ENCODE results near the gene KRTAP12-4.
"Not testable (repeated sequence)": the region's sequence is repeated elsewhere in the genome, so short reads cannot be mapped to it uniquely, and the experiment has no call there.

KRTAP12-4 gene

DNA sequence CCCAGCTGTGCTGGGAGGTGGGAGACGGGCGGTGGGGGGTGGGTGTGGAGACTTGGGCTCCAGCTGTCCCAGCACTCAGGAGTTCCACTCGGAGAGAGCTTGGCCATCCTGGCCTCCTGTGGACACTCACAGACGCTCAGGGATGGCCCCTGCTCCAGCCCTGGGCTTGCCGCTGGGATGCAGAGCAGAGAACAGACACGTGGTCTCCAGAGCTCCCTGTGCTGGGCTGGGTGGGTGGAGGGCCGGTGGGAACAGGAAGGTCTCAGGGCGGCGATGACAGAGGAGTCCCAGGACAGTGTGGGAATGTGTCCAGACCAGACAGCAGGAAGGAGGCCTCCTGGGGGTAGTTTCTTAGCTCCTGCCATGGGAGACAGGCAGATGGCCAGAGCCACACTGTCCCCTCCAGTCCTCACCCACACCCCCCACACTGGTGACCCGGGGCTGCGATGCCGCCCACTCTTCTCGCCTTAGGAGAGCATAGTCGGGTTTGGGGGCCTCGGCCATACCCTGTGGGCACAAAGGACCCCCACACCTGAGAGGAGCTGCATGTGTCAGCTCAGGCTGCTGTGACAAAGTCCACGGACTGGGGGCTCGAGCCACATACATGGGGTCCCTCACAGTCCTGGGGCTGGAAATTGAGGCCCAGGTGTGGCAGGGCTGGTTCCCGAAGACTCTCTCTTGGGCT is 25.6 kb downstream of the KRTAP12-4 start:
- DNase-seq: no peak

DNA sequence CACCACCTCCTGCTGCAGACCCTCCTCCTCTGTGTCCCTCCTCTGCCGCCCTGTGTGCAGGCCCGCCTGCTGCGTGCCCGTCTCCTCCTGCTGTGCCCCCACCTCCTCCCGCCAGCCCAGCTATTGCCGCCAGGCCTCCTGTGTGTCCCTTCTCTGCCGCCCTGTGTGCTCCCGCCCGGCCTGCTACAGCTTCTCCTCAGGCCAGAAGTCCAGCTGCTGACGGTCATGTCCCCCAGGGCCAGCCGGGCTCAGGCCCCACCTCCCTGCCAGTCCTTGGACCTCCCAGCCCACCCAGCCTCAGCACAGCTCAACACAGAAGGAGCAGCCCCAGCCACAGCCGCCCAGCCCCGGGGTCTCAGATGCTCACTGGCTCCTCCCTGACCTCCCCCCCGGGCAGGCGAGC is 26.6 kb downstream of the KRTAP12-4 start:
- not testable (repeated sequence) for DNase-seq

DNA sequence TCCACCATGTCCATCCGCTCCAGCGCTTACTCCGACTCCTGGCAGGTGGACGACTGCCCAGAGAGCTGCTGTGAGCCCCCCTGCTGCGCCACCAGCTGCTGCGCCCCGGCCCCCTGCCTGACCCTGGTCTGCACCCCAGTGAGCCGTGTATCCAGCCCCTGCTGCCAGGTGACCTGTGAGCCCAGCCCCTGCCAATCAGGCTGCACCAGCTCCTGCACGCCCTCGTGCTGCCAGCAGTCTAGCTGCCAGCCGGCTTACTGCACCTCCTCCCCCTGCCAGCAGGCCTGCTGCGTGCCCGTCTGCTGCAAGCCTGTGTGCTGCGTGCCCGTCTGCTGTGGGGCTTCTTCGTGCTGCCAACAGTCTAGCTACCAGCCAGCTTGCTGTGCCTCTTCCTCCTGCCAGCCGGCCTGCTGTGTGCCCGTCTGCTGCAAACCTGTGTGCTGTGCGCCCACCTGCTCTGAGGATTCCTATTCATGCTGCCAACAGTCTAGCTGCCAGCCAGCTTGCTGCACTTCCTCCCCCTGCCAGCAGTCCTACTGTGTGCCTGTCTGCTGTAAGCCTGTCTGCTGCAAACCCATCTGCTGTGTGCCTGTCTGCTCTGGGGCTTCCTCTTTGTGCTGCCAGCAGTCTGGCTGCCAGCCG is 27.2 kb downstream of the KRTAP12-4 start:
- DNase-seq: not testable (repeated sequence)

DNA sequence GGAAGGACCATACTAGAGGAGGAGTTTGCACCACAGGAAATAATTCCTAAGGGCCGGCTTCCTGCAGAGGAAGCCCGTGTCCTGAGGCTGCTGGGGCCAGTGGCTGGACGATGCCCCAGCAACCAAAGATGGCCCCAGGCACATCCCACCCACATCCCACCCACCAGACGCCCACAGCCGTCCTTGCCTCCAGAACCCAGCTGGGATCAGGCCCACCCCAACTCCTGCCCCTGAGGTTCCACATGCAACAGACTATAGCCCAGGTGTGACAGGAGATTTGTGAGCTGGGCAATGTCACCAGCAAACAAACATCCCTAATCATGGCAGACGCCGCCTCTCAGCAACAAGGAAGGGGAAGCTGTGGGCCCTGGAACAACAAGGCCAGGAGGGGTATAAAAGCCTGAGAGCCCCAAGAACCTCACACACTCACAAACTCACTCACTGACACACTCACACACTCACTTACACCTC is 27.8 kb downstream of the KRTAP12-4 start, which contains the start of gene KRTAP10-9:
TSS of gene KRTAP10-9 (plus strand) at position 421 of the 471 bp plus-strand sequence. CDS start 79 bp downstream, outside the sequence.
- DNase-seq: no peak

DNA sequence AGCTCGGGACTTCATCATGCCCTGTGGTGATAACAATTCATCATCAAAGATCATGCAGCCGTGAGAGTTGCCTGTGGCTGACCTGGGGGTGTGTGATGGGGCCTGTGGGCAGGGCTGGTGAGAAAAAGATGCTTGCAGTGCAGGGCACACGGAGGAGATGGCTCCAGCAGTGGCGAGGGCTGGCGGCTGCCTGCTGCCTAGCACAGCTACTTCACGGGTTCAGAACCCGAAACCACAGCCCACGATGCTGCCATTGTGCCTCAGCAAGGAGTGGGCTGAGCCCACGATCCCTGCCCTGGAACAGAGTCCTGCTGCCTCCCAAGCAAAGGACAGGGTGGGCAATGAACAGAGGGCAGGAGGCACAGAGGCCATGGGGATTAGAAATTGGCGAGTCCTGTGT is 28.2 kb downstream of the KRTAP12-4 start:
- DNase-seq: no peak

DNA sequence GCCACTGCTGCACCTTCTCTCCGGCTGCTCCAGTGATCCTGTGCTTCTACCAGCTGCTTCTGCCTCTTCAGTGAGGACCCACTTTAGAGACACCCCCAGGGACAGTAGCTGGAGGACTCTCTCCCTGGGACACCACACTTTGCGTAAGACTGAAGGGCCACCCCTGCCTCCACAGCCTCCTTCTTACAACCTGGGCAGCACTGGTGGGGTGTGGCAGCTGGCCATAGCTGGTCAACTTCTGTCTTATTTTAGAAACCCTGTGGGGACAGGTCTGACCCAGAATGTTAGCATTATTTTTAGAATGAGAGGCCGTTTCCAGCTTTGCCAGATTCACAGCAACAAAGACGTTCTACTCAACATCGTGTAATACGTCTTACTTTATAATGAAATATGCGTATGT is 28.7 kb downstream of the KRTAP12-4 start:
- no peak for DNase-seq

DNA sequence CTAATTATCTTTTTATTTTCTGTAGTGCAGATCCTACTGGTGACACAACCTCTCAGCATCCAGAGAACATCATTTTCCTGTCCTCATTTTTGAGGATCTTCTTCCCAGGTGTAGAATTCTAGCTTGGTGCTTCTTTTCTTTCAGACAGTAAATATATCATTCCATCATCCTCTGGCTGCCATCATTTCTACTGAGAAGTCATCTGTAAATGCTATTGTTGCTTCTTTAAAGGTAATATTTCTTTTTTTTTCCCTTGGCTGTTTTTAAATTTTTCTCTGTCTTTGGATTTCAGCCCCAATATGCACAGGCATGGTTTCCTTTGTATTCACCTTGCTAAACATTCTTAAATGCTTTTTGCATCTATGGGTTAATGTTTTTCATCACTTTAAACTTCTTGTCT is 30.9 kb downstream of the KRTAP12-4 start:
- no peak for DNase-seq

DNA sequence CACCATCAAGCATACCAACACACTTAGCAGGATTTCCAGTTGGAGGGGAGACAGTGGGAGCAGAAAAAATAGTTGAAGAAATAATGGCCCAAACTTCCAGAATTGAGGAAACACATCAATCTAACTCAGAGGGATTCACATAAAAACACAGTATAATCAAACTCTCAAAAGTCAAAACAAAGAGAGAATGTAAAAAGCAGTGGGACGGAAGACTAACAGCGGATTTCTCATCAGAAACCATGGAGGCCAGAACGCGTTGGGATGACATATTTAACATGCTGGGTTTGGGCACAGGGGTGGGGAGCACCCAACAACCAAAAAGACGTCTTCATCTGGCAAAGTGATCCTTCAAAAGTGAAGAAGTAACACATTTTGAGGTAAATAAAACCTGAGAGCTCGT is 34.6 kb downstream of the KRTAP12-4 start:
- no peak for DNase-seq

DNA sequence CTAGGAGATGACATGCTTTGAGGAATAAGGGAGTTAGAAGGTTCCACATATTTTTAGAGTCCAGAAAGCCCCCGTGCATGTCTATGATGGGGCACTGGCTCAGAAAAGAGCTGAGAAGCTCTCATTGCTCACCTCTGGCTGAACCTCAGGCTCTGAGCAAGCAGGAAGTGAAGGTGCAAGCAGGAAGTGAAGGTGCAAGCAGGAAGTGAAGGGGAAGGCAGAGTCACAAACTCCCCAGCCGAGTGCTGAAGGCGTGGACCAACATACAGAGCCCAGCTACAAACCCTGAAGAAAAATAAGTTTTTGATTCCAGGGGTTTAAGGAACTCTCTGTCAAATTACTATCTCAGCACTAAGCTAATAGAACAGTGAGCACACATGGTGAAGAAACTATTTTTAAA is 35.5 kb downstream of the KRTAP12-4 start:
- DNase-seq: no peak

DNA sequence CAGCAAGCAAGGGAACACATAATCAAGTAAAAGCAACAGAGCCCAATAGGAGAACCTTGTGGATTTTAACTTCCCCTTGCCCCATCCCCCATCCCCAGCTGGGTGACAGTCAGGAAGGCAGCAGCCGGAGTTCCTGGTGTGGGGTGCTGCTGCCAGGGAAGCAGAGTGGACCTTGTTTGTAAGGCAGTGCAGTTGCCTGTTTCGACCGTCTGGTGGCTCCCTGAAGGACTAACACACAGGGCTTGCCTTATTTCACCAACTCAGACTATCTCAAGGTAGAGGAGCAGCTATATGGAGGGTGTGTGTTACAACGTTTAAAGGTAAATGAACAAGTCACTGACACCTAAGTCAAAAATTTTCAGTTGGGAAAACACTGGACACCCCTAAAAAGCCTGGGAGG is 36.0 kb downstream of the KRTAP12-4 start:
- no peak for DNase-seq

DNA sequence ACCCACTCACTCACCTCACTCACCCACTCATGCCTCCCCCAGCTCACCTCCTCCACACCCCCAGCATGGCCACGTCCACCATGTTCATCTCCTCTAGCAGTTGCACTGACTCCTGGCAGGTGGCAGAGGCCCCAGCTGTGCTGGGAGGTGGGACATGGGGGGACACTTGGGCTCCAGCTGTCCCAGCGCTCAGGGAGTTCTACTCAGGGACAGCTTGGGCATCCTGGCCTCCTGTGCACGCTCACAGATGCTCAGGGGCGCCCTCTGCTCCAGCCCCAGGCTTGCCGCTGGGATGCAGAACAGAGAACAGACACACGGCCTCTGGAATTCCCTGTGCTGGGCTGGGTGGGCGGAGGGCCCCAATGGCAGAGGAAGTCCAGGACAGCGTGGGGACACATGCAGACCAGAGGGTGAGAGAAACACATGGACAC is 37.4 kb downstream of the KRTAP12-4 start:
- no peak for DNase-seq

DNA sequence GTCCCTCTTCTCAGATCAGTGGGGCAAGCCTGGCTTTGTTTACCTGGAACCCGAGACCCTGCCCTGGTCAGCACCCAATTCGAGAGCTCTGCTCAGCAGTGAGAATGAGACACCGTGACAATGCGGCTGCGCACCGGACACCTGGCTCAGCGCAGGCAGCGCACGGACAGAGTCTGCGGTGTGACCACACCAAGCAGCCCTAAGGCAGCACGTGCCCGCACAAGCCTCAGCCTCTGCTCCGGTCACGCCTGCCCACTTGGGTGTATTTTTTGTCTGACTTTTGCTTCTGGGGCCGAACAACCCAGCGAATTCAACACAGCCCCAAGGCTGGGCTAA is 37.9 kb downstream of the KRTAP12-4 start:
- no peak for DNase-seq

DNA sequence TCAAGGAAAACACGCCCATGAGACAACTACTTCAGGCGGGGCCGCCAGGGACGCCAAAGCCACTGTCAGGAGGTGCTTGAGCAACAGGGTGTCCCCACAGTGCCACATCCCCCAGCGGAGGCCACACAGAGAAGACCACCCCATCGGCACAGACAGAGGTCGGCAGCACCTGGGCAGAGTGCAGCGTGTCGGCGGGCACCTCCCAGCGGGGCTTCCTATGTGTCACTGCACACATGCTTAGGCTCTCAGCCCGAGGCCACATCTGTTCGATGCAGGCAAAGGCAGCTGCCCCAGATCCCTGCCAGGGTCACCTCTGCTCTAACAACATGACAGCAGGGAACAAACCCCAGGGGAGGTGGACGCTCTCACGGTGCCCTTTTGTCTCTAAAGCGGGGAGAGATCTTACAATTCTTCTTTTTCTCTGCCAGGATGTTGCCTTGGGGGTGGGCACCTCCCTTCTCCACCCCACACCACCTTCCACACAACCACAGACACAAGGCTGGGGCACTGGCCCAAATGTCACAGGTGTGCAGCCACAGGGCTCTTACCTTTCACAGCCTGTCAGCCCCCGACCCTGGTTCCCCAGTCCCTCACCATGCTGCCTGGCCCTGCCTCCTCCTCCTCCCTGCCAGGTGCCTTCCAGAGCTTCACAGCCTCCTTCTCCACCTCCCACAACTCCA is 38.4 kb downstream of the KRTAP12-4 start:
- no peak for DNase-seq

DNA sequence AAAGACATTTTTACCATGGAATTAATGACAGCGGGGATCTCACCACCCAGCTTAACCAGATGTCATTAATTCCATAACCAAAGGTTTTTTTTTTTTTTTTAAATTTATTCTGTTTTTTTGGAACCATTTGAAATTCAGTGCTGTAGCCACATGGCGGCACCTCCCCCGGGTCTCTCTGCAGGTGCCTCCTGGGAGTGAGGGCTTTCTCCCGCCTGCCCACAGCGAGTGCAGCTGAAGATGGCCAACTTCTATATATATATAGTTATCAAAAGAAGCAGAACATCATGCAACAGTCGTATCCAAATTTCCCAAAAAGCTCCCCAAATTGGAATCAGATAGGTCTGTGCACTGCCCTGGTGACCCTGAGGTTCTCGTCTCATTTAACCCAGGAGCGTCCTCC is 39.0 kb downstream of the KRTAP12-4 start:
- no peak for DNase-seq

DNA sequence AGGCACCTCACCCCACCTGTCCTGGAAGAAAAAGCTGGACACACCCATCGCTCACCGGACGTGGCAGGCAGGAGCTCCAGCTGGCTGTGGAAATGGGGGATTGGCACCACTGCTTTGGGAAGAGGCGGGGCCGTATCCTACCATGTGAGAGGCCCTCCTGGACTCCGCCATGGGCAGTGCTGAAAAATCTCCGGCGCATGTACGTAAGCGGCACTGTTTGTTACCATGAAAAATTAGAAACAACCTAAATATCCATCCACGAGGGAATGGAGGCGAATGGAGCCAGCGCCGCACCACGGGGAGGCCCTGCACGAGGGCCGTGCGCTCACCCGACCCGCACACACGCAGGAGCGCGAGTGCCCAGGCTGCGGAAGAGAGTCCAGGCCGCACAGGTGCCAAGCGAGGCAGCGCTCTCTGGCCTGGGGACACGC is 39.5 kb downstream of the KRTAP12-4 start:
- no peak for DNase-seq

DNA sequence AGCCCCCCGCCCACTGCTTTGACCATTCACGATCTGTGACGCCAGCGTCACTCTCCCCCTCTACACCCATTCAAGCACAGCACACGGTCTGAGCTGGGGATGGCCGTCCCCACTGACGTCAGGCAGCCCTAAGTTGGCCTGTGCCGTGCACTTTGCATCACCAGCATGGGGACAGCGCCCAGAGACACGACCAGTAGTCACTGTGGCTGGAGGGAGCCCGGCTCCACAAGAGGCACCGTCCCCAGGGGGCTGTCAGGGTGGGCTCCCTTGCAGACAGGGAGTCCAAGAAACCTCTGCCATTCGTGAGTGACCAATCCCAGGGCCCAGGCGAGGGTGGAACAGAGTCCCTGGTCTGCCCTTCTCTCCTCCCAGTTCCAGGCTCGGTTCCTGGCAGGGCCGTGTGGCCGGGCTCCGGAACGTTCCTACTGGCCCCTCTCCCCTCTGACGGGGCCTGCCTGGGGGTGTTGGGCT is 40.3 kb downstream of the KRTAP12-4 start:
- DNase-seq: no peak

DNA sequence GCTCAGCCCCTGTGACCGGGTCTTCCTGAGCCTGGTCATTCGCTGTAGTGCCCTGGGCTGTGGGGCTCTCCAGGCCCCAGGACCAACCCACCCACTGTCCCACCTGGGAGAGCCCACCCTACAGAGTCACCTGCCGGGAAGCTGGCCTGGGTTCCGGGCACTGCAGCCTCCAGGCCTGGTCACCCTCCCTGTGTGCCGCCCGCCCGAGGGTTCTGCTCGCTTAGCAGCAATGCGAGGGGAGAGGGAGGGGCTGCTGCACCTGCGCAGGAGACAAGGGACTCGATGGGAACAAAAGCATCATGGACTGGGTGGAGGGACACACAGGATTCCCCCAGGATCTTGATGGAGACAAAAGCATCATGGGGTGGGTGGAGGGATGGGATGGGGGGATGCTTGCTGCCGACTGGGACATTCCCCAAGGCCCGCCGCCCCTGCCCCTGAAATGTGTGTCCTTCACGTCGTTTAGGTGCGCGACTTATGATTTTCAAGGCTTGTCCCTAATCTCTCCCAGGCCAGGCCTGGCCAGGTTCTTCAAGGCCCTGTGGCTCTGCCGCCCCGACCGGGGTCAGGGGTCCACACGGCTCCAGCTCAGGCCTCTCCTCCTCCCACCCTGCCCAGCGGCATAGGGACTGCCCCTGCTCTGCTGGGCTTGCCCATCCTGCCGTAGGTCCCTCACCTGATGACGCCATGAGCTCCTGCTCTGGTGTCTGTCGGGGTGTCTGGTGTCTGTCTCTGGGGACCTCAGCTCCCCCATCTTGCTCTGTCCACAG is 40.9 kb downstream of the KRTAP12-4 start:
- DNase-seq: no peak

DNA sequence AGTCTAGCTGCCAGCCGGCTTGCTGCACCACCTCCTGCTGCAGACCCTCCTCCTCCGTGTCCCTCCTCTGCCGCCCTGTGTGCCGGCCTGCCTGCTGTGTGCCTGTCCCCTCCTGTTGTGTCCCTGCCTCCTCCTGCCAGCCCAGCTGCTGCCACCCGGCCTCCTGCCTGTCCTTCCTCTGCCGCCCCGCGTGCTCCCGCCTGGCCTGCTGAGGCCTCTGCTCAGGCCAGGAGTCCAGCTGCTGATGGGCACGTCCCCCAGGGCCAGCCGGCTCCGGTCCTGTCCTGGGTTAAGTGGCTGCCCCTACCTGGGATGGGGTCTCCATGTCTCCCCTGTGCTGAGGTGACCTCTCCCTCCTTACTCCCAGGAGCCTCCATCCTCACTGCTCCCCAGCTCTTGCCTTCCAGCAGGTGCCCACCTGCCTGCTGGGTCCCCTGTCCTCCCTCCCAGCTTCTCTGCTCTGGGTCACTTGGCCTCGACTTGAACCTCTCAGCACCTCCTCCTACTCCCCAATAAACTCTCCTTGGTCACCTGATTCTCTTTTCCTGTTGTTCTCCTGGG is 41.7 kb downstream of the KRTAP12-4 start:
- DNase-seq: no peak

DNA sequence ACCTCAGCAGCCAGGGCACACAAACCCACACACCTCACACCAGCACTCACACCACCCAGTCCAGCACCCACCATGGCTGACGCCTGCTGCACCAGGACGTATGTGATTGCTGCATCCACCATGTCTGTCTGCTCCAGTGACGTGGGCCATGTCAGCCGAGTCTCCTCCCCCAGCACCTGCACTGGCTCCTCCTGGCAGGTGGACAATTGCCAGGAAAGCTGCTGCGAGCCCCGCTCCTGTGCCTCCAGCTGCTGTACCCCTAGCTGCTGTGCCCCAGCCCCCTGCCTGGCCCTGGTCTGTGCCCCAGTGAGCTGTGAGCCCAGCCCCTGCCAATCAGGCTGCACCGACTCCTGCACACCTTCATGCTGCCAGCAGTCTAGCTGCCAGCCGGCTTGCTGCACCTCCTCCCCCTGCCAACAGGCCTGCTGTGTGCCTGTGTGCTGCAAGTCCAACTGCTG is 42.4 kb downstream of the KRTAP12-4 start, which contains the start of gene KRTAP10-8:
TSS of gene KRTAP10-8 (plus strand) at position 51 of the 458 bp plus-strand sequence. CDS start at position 73, 22 bp downstream.
- DNase-seq: no peak

DNA sequence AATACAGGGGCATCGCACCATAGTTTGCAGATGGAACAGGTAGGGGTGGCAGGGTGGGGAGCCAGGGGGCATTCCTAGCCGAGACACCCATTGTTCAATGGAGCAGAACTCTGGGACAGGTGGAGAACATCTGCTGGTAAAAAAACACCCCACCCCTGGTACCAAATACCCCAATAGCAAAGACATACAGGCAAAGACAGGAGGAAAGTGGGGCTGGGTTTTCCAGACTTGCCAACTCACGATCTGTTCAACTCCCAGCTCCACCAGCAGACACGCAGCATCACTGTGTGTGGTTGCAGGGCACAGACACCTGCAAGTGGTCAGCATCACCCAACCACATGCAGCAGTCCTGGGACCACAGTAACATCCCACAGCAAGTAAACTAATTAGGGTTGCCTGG is 42.9 kb downstream of the KRTAP12-4 start:
- DNase-seq: no peak

DNA sequence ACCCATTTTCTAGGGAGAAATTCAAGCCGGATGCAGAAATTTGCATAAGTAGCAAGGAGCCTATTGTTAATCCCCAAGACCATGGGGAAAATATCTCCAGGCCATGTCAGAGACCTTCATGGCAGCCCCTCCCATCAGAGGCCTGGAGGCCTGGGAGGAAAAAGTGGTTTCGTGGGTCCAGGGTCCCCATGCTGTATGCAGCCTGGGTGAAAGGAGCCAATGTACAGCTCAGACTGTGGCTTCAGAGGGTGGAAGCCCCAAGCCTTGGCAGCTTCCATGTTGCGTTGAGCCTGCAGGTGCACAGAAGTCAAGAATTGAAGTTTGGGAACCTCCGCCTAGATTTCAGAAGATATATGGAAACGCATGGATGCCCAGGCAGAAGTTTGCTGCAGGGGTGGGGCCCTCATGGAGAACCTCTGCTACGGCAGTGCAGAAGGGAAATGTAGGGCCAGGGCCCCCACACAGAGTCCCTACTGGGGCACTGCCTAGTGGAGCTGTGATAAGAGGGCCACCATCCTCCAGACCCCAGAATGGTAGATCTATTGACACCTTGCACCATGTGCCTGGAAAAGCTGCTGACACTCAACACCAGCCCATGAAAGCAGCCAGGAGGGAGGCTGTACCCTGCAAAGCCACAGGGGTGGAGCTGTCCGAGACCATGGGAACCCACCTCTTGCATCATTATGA is 44.2 kb downstream of the KRTAP12-4 start:
- not testable (repeated sequence) for DNase-seq

DNA sequence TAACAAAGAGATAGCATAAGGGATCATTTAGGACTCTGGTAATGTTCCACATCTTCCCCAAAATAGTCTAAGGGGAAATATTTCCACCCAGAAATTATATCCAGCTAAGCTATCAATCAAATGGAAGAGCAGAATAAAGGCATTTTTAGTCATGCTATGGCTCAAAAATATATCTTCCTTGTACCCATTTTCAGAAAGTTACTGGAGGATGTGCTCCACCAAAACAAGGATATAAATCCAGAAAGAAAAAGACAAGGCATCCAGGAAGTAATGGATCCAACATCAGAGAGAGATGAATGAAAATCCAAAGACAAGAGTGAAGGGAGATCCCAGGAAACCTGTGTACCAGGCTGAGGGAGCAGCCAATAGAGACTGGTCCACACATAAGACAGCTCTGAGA is 45.3 kb downstream of the KRTAP12-4 start:
- no peak for DNase-seq
